ENCODE data around the gene C10orf71. TPM values are rescaled to one million over a fixed set of nuclear protein-coding genes. Genes with fewer than 3 reads are reported as not detected.

C10orf71 gene
- total RNA-seq, 1 experiment from 2014 or later, result not detected

Other genes starting within 250 kb of the C10orf71 start
- gene VSTM4, start 183.6 kb upstream of the C10orf71 start, total RNA-seq (2014; rRNA removed; shearing (Covaris generic)), result 3.3 and 9.5 TPM in 2 replicates
- not detected in 2 replicates for gene FAM170B, start 165.1 kb upstream of the C10orf71 start, total RNA-seq (2014; rRNA removed; shearing (Covaris generic))
- not detected in 2 replicates for gene TMEM273, start 110.8 kb upstream of the C10orf71 start, total RNA-seq (2014; rRNA removed; shearing (Covaris generic))
- gene DRGX, start 96.9 kb downstream of the C10orf71 start, total RNA-seq (2014; rRNA removed; shearing (Covaris generic)), result not detected in 2 replicates
- gene ERCC6, start 240.0 kb downstream of the C10orf71 start, total RNA-seq (2014; rRNA removed; shearing (Covaris generic)), result 5.4 and 14.3 TPM in 2 replicates